Muscle layer of colon (tissue), 2 donors: ENCODE data around the gene EFEMP2.

Experiments
- H3K27ac ChIP-seq: one replicate; pipeline ENCODE4 v1.7.0; 2013; ENCODE audit warnings: low read depth, mild to moderate bottlenecking, low read length, moderate library complexity
- H3K27me3 ChIP-seq, 2 donors: one replicate each; pipeline ENCODE4 v1.7.0; 2013; ENCODE audit warnings: low read length in 2 of 2, mild to moderate bottlenecking in 2 of 2; ENCODE audit not compliant: insufficient read depth in 2 of 2, control insufficient read depth in 1 of 2
- H3K36me3 ChIP-seq: one replicate; pipeline ENCODE4 v1.7.0; 2013; ENCODE audit warnings: mild to moderate bottlenecking, low read length; ENCODE audit not compliant: insufficient read depth
- H3K4me1 ChIP-seq: one replicate; pipeline ENCODE4 v1.7.0; 2013; ENCODE audit warnings: mild to moderate bottlenecking, low read length; ENCODE audit not compliant: insufficient read depth
- H3K4me3 ChIP-seq, 2 donors: one replicate each; pipeline ENCODE4 v1.7.0; 2013; ENCODE audit warnings: low read length in 2 of 2, low read depth in 1 of 2, mild to moderate bottlenecking in 1 of 2, moderate library complexity in 1 of 2
- H3K9ac ChIP-seq: one replicate; pipeline ENCODE4 v1.7.0; 2013; ENCODE audit warnings: low read length
- H3K9me3 ChIP-seq: one replicate; pipeline ENCODE4 v1.7.0; 2013; ENCODE audit warnings: mild to moderate bottlenecking, low read length
- donor health status: abdominal sarcoma.
- donor health status: Adenocarcinoma of cecum.

EFEMP2 gene

GRCh38 chr11:65890324-65891218 lies 18.0 kb upstream of the EFEMP2 start, which contains the start of gene CCDC85B:
Gene CCDC85B (plus strand): TSS chr11:65890673. CDS start chr11:65890784, 111 bp downstream.
- Histone ChIP-seq H3K9ac (peak within 1 kb of the TSS; percentile 92), H3K4me1 (peaks cover 51% of the 10 kb centered on the region), H3K27me3 (no peaks in the 10 kb centered on the region)

GRCh38 chr11:65888163-65888814 lies 15.7 kb upstream of the EFEMP2 start, which contains the start of gene FIBP:
Gene FIBP (minus strand): TSS chr11:65888471. CDS start chr11:65888418, 53 bp downstream.
- Histone ChIP-seq H3K27ac (peak within 1 kb of the TSS; percentile 99), H3K9ac (peak within 1 kb of the TSS; percentile 92), H3K36me3 (peaks cover 31% of the 10 kb centered on the region), H3K27me3 (no peaks in the 10 kb centered on the region), H3K4me3 (peak within 1 kb of the TSS; percentile 52 to 84), H3K4me1 (peaks cover 56% of the 10 kb centered on the region), H3K9me3 (no peaks in the 10 kb centered on the region)

More at GRCh38 chr11:65890324-65891218, 18.0 kb upstream of the EFEMP2 start, which contains the start of gene CCDC85B:
- Histone ChIP-seq H3K4me3 (peak within 1 kb of the TSS; percentile 74 to 94), H3K36me3 (peaks cover 14% of the 10 kb centered on the region), H3K27ac (peak within 1 kb of the TSS; percentile 99), H3K9me3 (no peaks in the 10 kb centered on the region)

DNA sequence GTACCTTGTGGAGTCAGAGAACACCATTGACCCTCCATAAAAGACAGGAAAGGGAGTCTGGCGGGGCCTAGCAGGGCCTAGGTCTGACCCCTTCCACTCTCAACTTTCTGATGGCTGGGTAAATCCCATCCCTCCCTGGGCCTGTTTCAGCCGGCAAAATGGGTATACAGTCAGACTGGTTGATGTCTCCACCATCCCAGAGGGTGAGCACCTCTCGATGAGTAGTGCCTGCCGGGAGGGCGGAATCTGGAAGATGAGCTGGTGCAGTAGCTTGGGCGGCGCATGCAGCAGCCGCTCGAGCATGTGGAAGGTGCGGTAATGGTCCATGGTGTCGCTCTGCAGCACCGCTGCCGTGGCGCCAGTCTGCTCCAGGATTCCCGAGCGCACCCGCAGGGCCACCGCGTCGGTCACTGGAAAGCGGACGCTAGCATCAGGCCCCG lies 15.1 kb upstream of the EFEMP2 start:
- Histone ChIP-seq H3K9ac (peak overlapping the region; percentile 23), H3K27me3 (no peaks in the 10 kb centered on the region), H3K4me3 (peak overlapping the region; percentile 52 to 84), H3K36me3 (peaks cover 36% of the 10 kb centered on the region), H3K4me1 (peaks cover 51% of the 10 kb centered on the region), H3K27ac (peak overlapping the region; percentile 99), H3K9me3 (no peaks in the 10 kb centered on the region)

- Histone ChIP-seq H3K36me3 (peaks cover 37% of the 10 kb centered on the region), H3K4me1 (peaks cover 45% of the 10 kb centered on the region), H3K9me3 (no peaks in the 10 kb centered on the region), H3K9ac (peak overlapping the region; percentile 23), H3K27ac (peak overlapping the region; percentile 99), H3K4me3 (peak overlapping the region in 1 of 2 donors; percentile 52), H3K27me3 (no peaks in the 10 kb centered on the region)
Measured at GRCh38 chr11:65886826-65887722, 14.5 kb upstream of the EFEMP2 start.

DNA sequence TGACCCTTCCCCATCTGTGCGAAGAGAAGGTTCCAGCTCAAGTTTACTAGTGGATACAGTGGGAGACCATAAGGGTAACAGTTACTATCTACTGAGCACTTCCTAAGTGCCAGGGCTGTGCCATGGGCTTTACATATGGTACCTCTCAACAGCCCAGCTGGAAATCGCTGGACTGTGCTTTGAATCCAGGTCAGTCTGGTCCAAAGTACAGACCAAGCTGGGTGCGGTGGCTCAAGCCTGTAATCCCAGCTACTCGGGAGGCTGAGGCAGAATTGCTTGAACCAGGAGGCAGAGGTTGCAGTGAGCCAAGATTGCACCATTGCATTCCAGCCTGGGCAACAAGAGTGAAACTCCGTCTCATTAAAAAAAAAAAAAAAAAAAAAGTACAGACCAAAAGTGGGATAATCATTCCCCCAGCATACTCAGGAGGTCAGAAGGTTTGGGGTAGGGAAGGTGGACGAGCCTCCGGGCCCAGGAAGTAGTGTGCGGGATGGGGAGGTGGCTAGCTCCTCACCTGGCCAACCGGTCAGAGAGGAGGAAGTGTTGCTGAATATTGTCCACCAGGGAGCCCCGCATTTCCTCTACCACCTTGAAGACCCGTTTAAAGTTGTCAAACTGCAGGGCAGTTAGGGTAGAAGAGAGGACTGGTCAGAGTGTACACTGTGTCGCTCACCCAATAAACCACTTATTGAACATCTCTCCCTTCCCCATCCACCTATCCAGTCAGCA lies 13.4 kb upstream of the EFEMP2 start:
- Histone ChIP-seq H3K4me1 (peaks cover 41% of the 10 kb centered on the region), H3K9me3 (no peaks in the 10 kb centered on the region), H3K27me3 (no peaks in the 10 kb centered on the region), H3K4me3 (no peak overlapping the region), H3K9ac (no peak overlapping the region), H3K36me3 (peaks cover 37% of the 10 kb centered on the region), H3K27ac (no peak overlapping the region)

- H3K4me3 ChIP-seq, result no peak overlapping the region
- H3K27me3 ChIP-seq, result no peaks in the 10 kb centered on the region
- peaks cover 41% of the 10 kb centered on the region for H3K4me1 ChIP-seq
- H3K9ac ChIP-seq, result no peak overlapping the region
- H3K36me3 ChIP-seq, result peaks cover 37% of the 10 kb centered on the region
- H3K27ac ChIP-seq, result no peak overlapping the region
- H3K9me3 ChIP-seq, result no peaks in the 10 kb centered on the region
Measured at GRCh38 chr11:65885231-65885630, 12.6 kb upstream of the EFEMP2 start.

DNA sequence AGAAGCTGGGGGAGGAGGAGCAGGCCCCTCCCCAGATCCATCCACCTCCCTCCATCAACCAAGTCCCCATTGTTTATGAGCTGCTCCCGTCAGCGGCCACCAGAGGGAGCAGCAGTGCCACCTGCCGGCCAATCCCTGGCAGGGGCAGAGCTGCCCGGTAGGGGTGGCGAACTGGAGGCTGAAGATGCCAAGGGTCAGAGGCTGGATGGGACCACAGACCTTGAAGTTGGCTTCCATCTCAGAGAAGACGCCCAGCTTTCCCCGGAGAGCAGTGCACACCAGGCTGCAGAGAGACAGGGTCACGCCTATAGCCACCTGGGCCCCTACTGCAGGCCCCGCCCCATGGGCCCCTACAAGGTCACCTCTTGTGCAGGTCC lies 12.1 kb upstream of the EFEMP2 start:
- Histone ChIP-seq H3K27ac (no peak overlapping the region), H3K4me3 (no peak overlapping the region)

GRCh38 chr11:65883786-65884715 lies 11.5 kb upstream of the EFEMP2 start:
- no peak overlapping the region for H3K27ac ChIP-seq
- no peak overlapping the region for H3K4me3 ChIP-seq
- H3K27me3 ChIP-seq, result no peaks in the 10 kb centered on the region
- peaks cover 29% of the 10 kb centered on the region for H3K4me1 ChIP-seq
- H3K9ac ChIP-seq, result no peak overlapping the region
- no peaks in the 10 kb centered on the region for H3K9me3 ChIP-seq
- peaks cover 37% of the 10 kb centered on the region for H3K36me3 ChIP-seq

More for the DNA sequence above, 12.1 kb upstream of the EFEMP2 start:
- Histone ChIP-seq H3K9ac (no peak overlapping the region), H3K27me3 (no peaks in the 10 kb centered on the region), H3K36me3 (peaks cover 37% of the 10 kb centered on the region), H3K9me3 (no peaks in the 10 kb centered on the region), H3K4me1 (peaks cover 36% of the 10 kb centered on the region)

GRCh38 chr11:65883058-65883761 lies 10.6 kb upstream of the EFEMP2 start:
- Histone ChIP-seq H3K9ac (no peak overlapping the region), H3K4me1 (peaks cover 24% of the 10 kb centered on the region), H3K27ac (no peak overlapping the region), H3K36me3 (peaks cover 37% of the 10 kb centered on the region), H3K9me3 (no peaks in the 10 kb centered on the region), H3K4me3 (no peak overlapping the region), H3K27me3 (no peaks in the 10 kb centered on the region)
